NCI-H2171 (cell line): ENCODE measurements around the gene SCN1B.
"Not testable (repeated sequence)": the region's sequence is repeated elsewhere in the genome, so short reads cannot be mapped to it uniquely, and the experiment has no call there.

Experiments used
- DNase-seq: peaks from one replicate; lab custom pipeline; 2025; lab: John Stamatoyannopoulos, UW

Gene SCN1B

GRCh38 chr19:35030257-35031071 lies at the start of gene SCN1B:
Gene SCN1B (plus strand): TSS chr19:35030470. CDS start chr19:35030821, 351 bp downstream.
- peak; percentile 30 for DNase-seq

GRCh38 chr19:34982275-34982674 lies 48.0 kb upstream of the SCN1B start:
- DNase-seq = no peak

- DNase-seq = no peak
These were observed 46.5 kb upstream of the SCN1B start for GRCh38 chr19:34983786-34984185.

- DNase-seq = no peak
These were observed 46.0 kb upstream of the SCN1B start for GRCh38 chr19:34984287-34984686.

GRCh38 chr19:34985249-34986022 lies 44.8 kb upstream of the SCN1B start:
- DNase-seq = no peak

- DNase-seq = no peak
These were observed 42.2 kb upstream of the SCN1B start for GRCh38 chr19:34988119-34988518.

- no peak for DNase-seq
These were observed 41.0 kb upstream of the SCN1B start for GRCh38 chr19:34989298-34989697.

GRCh38 chr19:34990578-34991192 lies 39.6 kb upstream of the SCN1B start:
- DNase-seq = no peak

GRCh38 chr19:34991542-34992333 lies 38.5 kb upstream of the SCN1B start:
- no peak for DNase-seq

- not testable (repeated sequence) for DNase-seq
These were observed 37.7 kb upstream of the SCN1B start for GRCh38 chr19:34992582-34992981.

- DNase-seq = no peak
These were observed 36.0 kb upstream of the SCN1B start for GRCh38 chr19:34994286-34994642.

GRCh38 chr19:34994643-34995541 lies 35.4 kb upstream of the SCN1B start:
- no peak for DNase-seq

GRCh38 chr19:34995551-34995950 lies 34.7 kb upstream of the SCN1B start:
- no peak for DNase-seq

GRCh38 chr19:34997071-34997617 lies 33.1 kb upstream of the SCN1B start:
- no peak for DNase-seq

GRCh38 chr19:34998224-34998623 lies 32.0 kb upstream of the SCN1B start:
- DNase-seq = not testable (repeated sequence)

GRCh38 chr19:34998777-34999497 lies 31.3 kb upstream of the SCN1B start:
- no peak for DNase-seq

GRCh38 chr19:34999498-35000337 lies 30.6 kb upstream of the SCN1B start, which contains the start of gene GRAMD1A:
Gene GRAMD1A (plus strand): TSS chr19:35000323. CDS start chr19:35000479, 156 bp downstream.
- DNase-seq = peak; percentile 58

GRCh38 chr19:35000338-35000646 lies 30.0 kb upstream of the SCN1B start:
- no peak for DNase-seq
